Mucosa of descending colon (tissue), 3 donors: ENCODE measurements around the gene HPS3. TPM values are rescaled to one million over a fixed set of nuclear protein-coding genes. Genes with fewer than 3 reads are reported as not detected.

Experiments
- ATAC-seq: fragments of 200-7000 bp; cut with Tn5 transposase; one replicate; pipeline ENCODE4 v1.9.1; 2020; ENCODE audit warnings: mild to moderate bottlenecking, moderate library complexity
- DNase-seq, 3 donors: peaks; one replicate each; pipeline ENCODE4 v3.0.0-alpha.2; 2020
- H3K36me3 ChIP-seq: fragments of 200-600 bp; one replicate; pipeline ENCODE4 v1.8.0; 2021; ENCODE audit warnings: low read depth, mild to moderate bottlenecking
- H3K4me1 ChIP-seq: fragments of 200-600 bp; one replicate; pipeline ENCODE4 v1.8.0; 2021; ENCODE audit warnings: low read depth, mild to moderate bottlenecking
- H3K4me3 ChIP-seq: fragments of 200-600 bp; one replicate; pipeline ENCODE4 v1.8.0; 2021; ENCODE audit warnings: mild to moderate bottlenecking
- H3K9me3 ChIP-seq: fragments of 200-600 bp; one replicate; pipeline ENCODE4 v1.8.0; 2021; ENCODE audit warnings: mild to moderate bottlenecking
- CTCF ChIP-seq: fragments of 200-600 bp; IDR thresholded peaks from one replicate; pipeline ENCODE4 v1.8.0; 2022; ENCODE audit warnings: antibody characterized with exemption, mild to moderate bottlenecking
- intact Hi-C, 2 donors: fragments of 100-400 bp; cut with DNase I in 1 of 2; cut with micrococcal nuclease in 1 of 2; formaldehyde crosslinking; loops; one replicate each; pipeline versions ENCODE4 v1.11.0 to v1.11.1; 2022; cut with DNase I, micrococcal nuclease
- total RNA-seq, 3 donors: library from RNA; stranded (reverse); fragmentation: NEBNext Ultra II Directional in 2 of 3; extraction: Animal tissue kit (Norgen Biotek cat#: 25700) in 2 of 3; gene quantifications; one replicate each; pipeline versions ENCODE4 v1.2.1 to v1.2.4, GENCODE V29; 2021 to 2023
- donor health status: DM: no; HTN: no; CAD: no; lungs with moderate emphysema.
- donor health status: DM: no; HTN: no; CAD: no.
- donor health status: DM: no; HTN: yes; CAD: no.

The HPS3 gene
- total RNA-seq, 3 donors from 2014 or later = 14.5 to 24.2 (median 20.2) TPM

GRCh38 chr3:149122721-149123578 is 6.5 kb upstream of the HPS3 start:
- H3K9me3 ChIP-seq = no peaks in the 10 kb centered on the region
- no peaks in the 10 kb centered on the region for H3K36me3 ChIP-seq
- DNase-seq (no peak), ATAC-seq (no peak)
- H3K4me3 ChIP-seq = no peak overlapping the region
- no peaks in the 10 kb centered on the region for H3K4me1 ChIP-seq
- TF ChIP-seq CTCF = no peak
- intact Hi-C loops = loop anchor here (5.0 to 10.0 kb wide), 2 partner anchors 149 to 362 kb away; no protein-coding TSS in a partner anchor

- Histone ChIP-seq H3K9me3 (no peaks in the 10 kb centered on the region), H3K36me3 (no peaks in the 10 kb centered on the region), H3K4me1 (peaks cover 20% of the 10 kb centered on the region), H3K4me3 (peak overlapping the region; percentile 74)
- intact Hi-C loops = loop anchor here in 1 of 2 donors (10.0 kb wide), 1 partner anchor 356 kb away; no protein-coding TSS in a partner anchor
- TF ChIP-seq CTCF = no peak
- DNase-seq (no peak), ATAC-seq (no peak)
Observed at GRCh38 chr3:149128821-149129220, 617 bp upstream of the HPS3 start.

DNA sequence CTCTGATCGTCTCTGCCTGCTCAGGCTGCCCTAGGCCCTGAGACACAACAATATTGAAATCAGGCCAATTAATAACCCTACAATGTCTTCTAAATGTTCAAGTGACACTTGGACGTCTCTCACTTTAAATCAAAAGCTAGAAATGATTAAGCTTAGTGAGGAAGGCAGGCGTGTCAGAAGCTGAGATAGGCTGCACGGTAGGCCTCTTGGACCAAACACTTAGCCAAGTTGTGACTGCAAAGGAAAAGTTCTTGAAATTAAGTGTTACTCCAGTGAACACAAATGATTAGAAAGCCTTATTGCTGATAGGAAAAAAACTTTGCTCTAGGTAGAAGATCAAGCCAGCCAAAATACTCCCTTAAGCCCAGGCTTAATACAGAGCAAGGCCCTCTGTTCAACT is 2.2 kb downstream of the HPS3 start:
- TF ChIP-seq CTCF = no peak
- Histone ChIP-seq H3K4me3 (no peak overlapping the region), H3K4me1 (peaks cover 20% of the 10 kb centered on the region), H3K9me3 (no peaks in the 10 kb centered on the region), H3K36me3 (no peaks in the 10 kb centered on the region)
- DNase-seq = no peak
- no peak for ATAC-seq
- intact Hi-C loops = no loop called here

DNA sequence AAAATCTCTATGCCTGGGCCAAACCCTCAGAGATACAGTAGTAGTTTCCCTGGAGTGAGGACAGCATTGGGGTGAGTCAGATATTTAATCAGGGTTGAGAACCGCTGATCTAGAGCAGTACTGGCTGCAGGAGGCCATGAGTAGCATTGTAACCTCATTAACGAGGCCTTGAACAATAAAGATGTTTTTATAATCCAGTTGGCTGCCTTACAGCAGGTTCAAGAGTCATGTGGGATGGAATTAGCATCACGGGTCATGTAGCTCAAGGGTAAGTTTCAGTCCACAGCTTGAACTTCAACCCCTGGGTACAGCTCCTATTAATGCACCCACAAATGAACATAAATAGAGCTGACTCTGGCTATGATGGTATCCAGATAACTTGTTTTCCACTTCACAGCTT is 5.1 kb downstream of the HPS3 start:
- H3K9me3 ChIP-seq = no peaks in the 10 kb centered on the region
- peaks cover 16% of the 10 kb centered on the region for H3K4me1 ChIP-seq
- intact Hi-C loops = no loop called here
- no peaks in the 10 kb centered on the region for H3K36me3 ChIP-seq
- ATAC-seq (peak; percentile 65), DNase-seq (peak in 1 of 3 donors; percentile 38)
- H3K4me3 ChIP-seq = no peak overlapping the region
- TF ChIP-seq CTCF = no peak

DNA sequence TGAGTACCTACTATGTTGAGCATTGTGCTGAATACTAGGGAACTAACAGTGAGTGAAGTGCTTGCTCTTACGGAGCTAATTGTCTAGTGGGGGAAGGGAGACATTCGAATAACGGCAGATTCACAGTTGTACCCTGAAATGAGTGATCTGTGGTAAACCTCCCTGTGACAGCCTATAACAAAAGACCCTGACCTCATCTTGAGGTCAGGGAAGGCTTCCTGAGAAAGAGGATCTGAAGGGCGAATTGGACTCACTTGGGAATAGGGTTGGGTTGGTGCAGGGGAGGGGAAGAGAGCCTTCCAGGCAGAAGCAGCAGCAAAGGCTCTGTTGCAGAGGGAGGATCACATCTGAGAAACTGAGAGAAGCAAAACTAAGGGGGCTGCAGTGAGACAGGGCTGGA is 13.2 kb downstream of the HPS3 start:
- ATAC-seq (no peak), DNase-seq (no peak)
- H3K4me1 ChIP-seq = no peaks in the 10 kb centered on the region
- no peak overlapping the region for H3K4me3 ChIP-seq
- no peaks in the 10 kb centered on the region for H3K36me3 ChIP-seq
- no peak for TF ChIP-seq CTCF
- no peaks in the 10 kb centered on the region for H3K9me3 ChIP-seq
- intact Hi-C loops = no loop called here
